ENCODE measurements around the gene LONRF3. TPM values are rescaled to one million over a fixed set of nuclear protein-coding genes. Genes with fewer than 3 reads are reported as not detected.

LONRF3 gene
- total and polyA plus RNA-seq, 2 donors (not counting 1 experiment from before 2014, with no cell fraction given): 0.07 to 1.2 TPM

DNA sequence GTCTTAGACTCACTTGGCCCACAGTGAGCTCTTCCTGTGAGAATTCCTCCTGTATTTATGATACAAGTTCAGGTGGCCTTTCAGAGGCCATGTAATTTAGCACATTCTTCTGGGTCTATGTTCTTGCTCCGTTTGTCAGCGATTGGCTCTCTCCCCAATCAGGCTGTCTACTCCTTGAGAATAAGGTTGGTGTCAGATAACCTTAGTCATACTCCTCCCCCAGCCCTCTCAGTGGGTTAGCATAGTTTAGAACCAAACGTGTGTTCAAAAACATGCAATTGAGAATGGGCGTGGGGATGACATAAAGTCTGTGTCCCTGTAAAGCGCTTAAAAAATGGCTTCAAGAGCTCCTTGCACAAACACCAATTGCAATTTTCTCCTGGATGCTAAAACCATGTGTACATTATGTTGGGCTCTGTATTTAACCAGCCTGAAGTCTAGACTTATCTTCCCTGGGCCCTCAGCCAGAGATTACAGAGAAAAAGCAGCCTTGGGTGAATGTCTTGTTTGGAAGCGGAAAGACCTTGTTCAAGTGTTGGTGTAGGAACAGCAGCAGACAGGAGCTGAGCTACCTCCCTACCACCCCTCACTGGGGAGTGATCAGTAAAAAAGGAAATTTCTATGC, 88.4 kb downstream of the LONRF3 start:
- H3K27ac ChIP-seq (ENCODE audit: low read length in 2 of 2): no peak overlapping the region
- DNase-seq: no peak
- H3K79me2 ChIP-seq (ENCODE audit: control insufficient read depth, insufficient read depth, low read length): no peaks in the 10 kb centered on the region
- H3K27ac Mint-ChIP-seq: no peak overlapping the region
- no peaks in the 10 kb centered on the region for H3K9me3 ChIP-seq (ENCODE audit: control extremely low read depth in 1 of 3, control insufficient read depth in 2 of 3, insufficient read depth in 1 of 3, low read length in 2 of 3)
- H3K4me3 ChIP-seq (ENCODE audit: control extremely low read depth in 1 of 5, extremely low read depth in 1 of 5, insufficient read depth in 1 of 5, low read depth in 2 of 5, low read length in 4 of 5): no peak overlapping the region
- ChIA-PET CTCF (interaction anchor here (0.6 to 8.2 kb wide), 2 partner anchors 55 to 216 kb away, joined by 3 to 104 read pairs; no protein-coding TSS in a partner anchor), POLR2A (no interaction called here)
- H3K27me3 ChIP-seq (replicated peaks in 1 of 4; ENCODE audit: control extremely low read depth in 1 of 4, control insufficient read depth in 3 of 4, insufficient read depth in 4 of 4, low read length in 3 of 4): no peaks in the 10 kb centered on the region
- intact Hi-C loops (cut with micrococcal nuclease): no loop called here
- no peak for ATAC-seq (ENCODE audit: low read depth)
- 100% methylated on average over 1 of the region's 6 CpGs for WGBS (ENCODE audit: insufficient coverage)
- no peaks in the 10 kb centered on the region for H3K36me3 ChIP-seq (replicated peaks in 1 of 2; ENCODE audit: control extremely low read depth in 1 of 2, control insufficient read depth in 1 of 2, extremely low read depth in 1 of 2, insufficient read depth in 2 of 2, low read length in 1 of 2)
- H4K20me1 ChIP-seq (ENCODE audit: control insufficient read depth, insufficient read depth, low read length, poor library complexity, severe bottlenecking): no peaks in the 10 kb centered on the region
- H3K4me1 Mint-ChIP-seq: no peaks in the 10 kb centered on the region
- TF ChIP-seq EZH2 (IDR thresholded peaks at IDR 0.05; ENCODE audit: borderline replicate concordance, insufficient read depth, low read depth, low read length, poor library complexity, severe bottlenecking): no peak
- TF ChIP-seq, protein P1, sequence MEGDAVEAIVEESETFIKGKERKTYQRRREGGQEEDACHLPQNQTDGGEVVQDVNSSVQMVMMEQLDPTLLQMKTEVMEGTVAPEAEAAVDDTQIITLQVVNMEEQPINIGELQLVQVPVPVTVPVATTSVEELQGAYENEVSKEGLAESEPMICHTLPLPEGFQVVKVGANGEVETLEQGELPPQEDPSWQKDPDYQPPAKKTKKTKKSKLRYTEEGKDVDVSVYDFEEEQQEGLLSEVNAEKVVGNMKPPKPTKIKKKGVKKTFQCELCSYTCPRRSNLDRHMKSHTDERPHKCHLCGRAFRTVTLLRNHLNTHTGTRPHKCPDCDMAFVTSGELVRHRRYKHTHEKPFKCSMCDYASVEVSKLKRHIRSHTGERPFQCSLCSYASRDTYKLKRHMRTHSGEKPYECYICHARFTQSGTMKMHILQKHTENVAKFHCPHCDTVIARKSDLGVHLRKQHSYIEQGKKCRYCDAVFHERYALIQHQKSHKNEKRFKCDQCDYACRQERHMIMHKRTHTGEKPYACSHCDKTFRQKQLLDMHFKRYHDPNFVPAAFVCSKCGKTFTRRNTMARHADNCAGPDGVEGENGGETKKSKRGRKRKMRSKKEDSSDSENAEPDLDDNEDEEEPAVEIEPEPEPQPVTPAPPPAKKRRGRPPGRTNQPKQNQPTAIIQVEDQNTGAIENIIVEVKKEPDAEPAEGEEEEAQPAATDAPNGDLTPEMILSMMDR (IDR thresholded peaks at IDR 0.05): no peak
- H3K4me2 ChIP-seq (replicated peaks; ENCODE audit: low read depth, low read length, poor library complexity, severe bottlenecking): no peak overlapping the region
- H3K9me3 Mint-ChIP-seq (ENCODE audit: insufficient read depth): no peaks in the 10 kb centered on the region
- H3K4me3 Mint-ChIP-seq: no peak overlapping the region
- no peak overlapping the region for H2AFZ ChIP-seq (ENCODE audit: insufficient read depth, low read depth, low read length, poor library complexity, severe bottlenecking)
- peaks cover 0 to 6% of the 10 kb centered on the region in 2 donors for H3K4me1 ChIP-seq (ENCODE audit: control insufficient read depth in 2 of 2, insufficient read depth in 2 of 2, low read length in 2 of 2)
- H3K27me3 Mint-ChIP-seq: peaks cover 5% of the 10 kb centered on the region
- no peak overlapping the region for H3K9ac ChIP-seq (ENCODE audit: low read length)

DNA sequence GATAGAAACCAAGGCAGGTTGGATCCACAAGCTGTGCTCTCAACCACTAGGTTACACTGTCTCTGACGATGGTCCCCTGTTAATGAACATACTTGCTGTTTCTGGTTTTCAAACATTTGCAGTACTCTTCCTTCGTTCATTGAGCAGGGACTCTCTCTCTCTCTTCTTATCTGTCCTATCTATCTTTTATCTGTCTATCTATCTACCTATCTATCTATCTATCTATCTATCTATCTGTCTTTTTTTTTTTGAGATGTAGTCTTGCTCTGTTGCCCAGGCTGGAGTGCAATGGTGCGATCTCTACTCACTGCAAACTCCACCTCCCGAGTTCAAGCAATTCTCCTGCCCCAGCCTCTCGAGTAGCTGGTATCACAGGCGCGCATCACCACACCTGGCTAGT, 89.0 kb downstream of the LONRF3 start:
- no peaks in the 10 kb centered on the region for H3K79me2 ChIP-seq (ENCODE audit: control insufficient read depth, insufficient read depth, low read length)
- WGBS (ENCODE audit: insufficient coverage): 90% methylated on average over 3 of the region's 7 CpGs
- H3K36me3 ChIP-seq (replicated peaks in 1 of 2; ENCODE audit: control extremely low read depth in 1 of 2, control insufficient read depth in 1 of 2, extremely low read depth in 1 of 2, insufficient read depth in 2 of 2, low read length in 1 of 2): no peaks in the 10 kb centered on the region
- H3K4me2 ChIP-seq (replicated peaks; ENCODE audit: low read depth, low read length, poor library complexity, severe bottlenecking): no peak overlapping the region
- intact Hi-C loops (cut with micrococcal nuclease): no loop called here
- POLR2A ChIA-PET: no interaction called here
- Mint-ChIP-seq H3K27me3 (peaks cover 5% of the 10 kb centered on the region), H3K9me3 (ENCODE audit: insufficient read depth) (no peaks in the 10 kb centered on the region), H3K4me3 (no peak overlapping the region), H3K4me1 (no peaks in the 10 kb centered on the region), H3K27ac (no peak overlapping the region)
- no peak overlapping the region for H3K9ac ChIP-seq (ENCODE audit: low read length)
- no peaks in the 10 kb centered on the region for H3K9me3 ChIP-seq (ENCODE audit: control extremely low read depth in 1 of 3, control insufficient read depth in 2 of 3, insufficient read depth in 1 of 3, low read length in 2 of 3)
- peaks cover 0 to 6% of the 10 kb centered on the region in 2 donors for H3K4me1 ChIP-seq (ENCODE audit: control insufficient read depth in 2 of 2, insufficient read depth in 2 of 2, low read length in 2 of 2)
- H3K27me3 ChIP-seq (replicated peaks in 1 of 4; ENCODE audit: control extremely low read depth in 1 of 4, control insufficient read depth in 3 of 4, insufficient read depth in 4 of 4, low read length in 3 of 4): no peaks in the 10 kb centered on the region
- no peak for TF ChIP-seq EZH2 (IDR thresholded peaks at IDR 0.05; ENCODE audit: borderline replicate concordance, insufficient read depth, low read depth, low read length, poor library complexity, severe bottlenecking)
- TF ChIP-seq, protein P1 (IDR thresholded peaks at IDR 0.05): no peak
- no peak overlapping the region for H3K4me3 ChIP-seq (ENCODE audit: control extremely low read depth in 1 of 5, extremely low read depth in 1 of 5, insufficient read depth in 1 of 5, low read depth in 2 of 5, low read length in 4 of 5)
- CTCF ChIA-PET: interaction anchor here (0.6 to 8.2 kb wide), 2 partner anchors 56 to 216 kb away, joined by 3 to 104 read pairs; no protein-coding TSS in a partner anchor
- no peaks in the 10 kb centered on the region for H4K20me1 ChIP-seq (ENCODE audit: control insufficient read depth, insufficient read depth, low read length, poor library complexity, severe bottlenecking)
- ATAC-seq (ENCODE audit: low read depth) (no peak), DNase-seq (no peak)
- H3K27ac ChIP-seq (ENCODE audit: low read length in 2 of 2): no peak overlapping the region
- no peak overlapping the region for H2AFZ ChIP-seq (ENCODE audit: insufficient read depth, low read depth, low read length, poor library complexity, severe bottlenecking)
